HL-60 (cell line): ENCODE measurements around the gene DAB2IP.

Experiments used
- DNase-seq, 2 experiments: peaks; one replicate each; pipeline ENCODE4 v3.0.0-alpha.2; 2010 to 2020; ENCODE audit warnings: low read depth in 1 of 2, low spot score in 1 of 2
- H3K27ac ChIP-seq: fragments of 250-450 bp; sonication (Bioruptor Pico); replicated peaks from 2 replicates; pipeline ENCODE4 v1.5.1; 2020; ENCODE audit warnings: mild to moderate bottlenecking, moderate library complexity
- H3K27me3 ChIP-seq: fragments of 250-450 bp; sonication (Bioruptor Pico); 2 replicates; pipeline ENCODE4 v1.5.1; 2021; ENCODE audit warnings: mild to moderate bottlenecking, moderate library complexity; ENCODE audit not compliant: insufficient read depth, poor library complexity, severe bottlenecking
- H3K4me3 ChIP-seq: replicated peaks from 2 replicates; pipeline ENCODE4 v1.5.1; 2011; ENCODE audit warnings: mild to moderate bottlenecking, control low read depth, low read length; ENCODE audit not compliant: insufficient read depth
- CTCF ChIP-seq: IDR thresholded peaks from one replicate; pipeline ENCODE4 v1.5.1; 2011; ENCODE audit warnings: low read length, control low read depth, inconsistent platforms; ENCODE audit not compliant: insufficient read depth
- GABPA ChIP-seq: IDR thresholded peaks from 2 replicates; pipeline ENCODE4 v1.6.1; 2012; ENCODE audit warnings: low read depth
- POLR2AphosphoS5 ChIP-seq: IDR thresholded peaks from 2 replicates; pipeline ENCODE4 v1.6.1; 2012; ENCODE audit warnings: low read depth
- REST ChIP-seq: IDR thresholded peaks from 2 replicates; pipeline ENCODE4 v1.6.1; 2012; ENCODE audit warnings: low read depth; ENCODE audit not compliant: insufficient replicate concordance
- SPI1 ChIP-seq: IDR thresholded peaks from 2 replicates; pipeline ENCODE4 v1.6.1; 2012; ENCODE audit warnings: low read depth, mild to moderate bottlenecking, borderline replicate concordance

DAB2IP gene

GRCh38 chr9:121814594-121814993, 163.2 kb downstream of the DAB2IP start:
- H3K4me3 ChIP-seq, result no peak overlapping the region
- no peak overlapping the region for H3K27ac ChIP-seq
- no peaks in the 10 kb centered on the region for H3K27me3 ChIP-seq
- no peak for DNase-seq
- TF ChIP-seq POLR2AphosphoS5 (no peak), CTCF (no peak), GABPA (no peak), REST (no peak), SPI1 (no peak)

DNA sequence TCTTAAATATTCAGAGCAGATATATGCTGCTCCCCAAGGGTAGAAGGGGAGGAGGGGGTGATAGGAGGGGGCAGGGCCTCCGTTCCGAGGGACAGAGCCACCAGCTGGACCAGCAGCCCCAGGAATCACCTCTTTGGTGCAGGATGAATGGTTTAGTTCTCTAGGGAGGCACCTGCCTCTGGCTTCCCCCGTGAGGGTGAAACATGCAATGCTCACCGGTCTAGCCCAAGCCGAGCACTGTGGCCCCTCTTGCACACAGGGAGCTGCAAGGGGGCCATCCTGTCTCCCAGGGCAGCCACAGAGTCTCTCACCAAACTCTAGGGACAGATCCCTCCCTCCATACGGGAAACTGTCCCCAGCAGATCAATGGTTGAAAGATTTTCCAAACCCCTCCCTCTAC, 163.7 kb downstream of the DAB2IP start:
- DNase-seq, result no peak
- Histone ChIP-seq H3K27me3 (no peaks in the 10 kb centered on the region), H3K4me3 (no peak overlapping the region), H3K27ac (no peak overlapping the region)
- TF ChIP-seq REST (no peak), POLR2AphosphoS5 (no peak)

GRCh38 chr9:121815546-121816448, 164.4 kb downstream of the DAB2IP start:
- no peak for TF ChIP-seq CTCF
- no peak for TF ChIP-seq GABPA
- TF ChIP-seq REST, result no peak
- TF ChIP-seq POLR2AphosphoS5, result no peak
- TF ChIP-seq SPI1, result no peak
- DNase-seq, result no peak

More at GRCh38 chr9:121815546-121816448, 164.4 kb downstream of the DAB2IP start:
- H3K27ac ChIP-seq, result no peak overlapping the region
- no peak overlapping the region for H3K4me3 ChIP-seq
- H3K27me3 ChIP-seq, result no peaks in the 10 kb centered on the region
